GM21528 (cell line): Measurements from ENCODE around the gene CYTH1.

Source experiments
- ATAC-seq: cut with Tn5 transposase; IDR thresholded peaks from one replicate; pipeline ENCODE4 v1.9.1; 2021; ENCODE audit warnings: mild to moderate bottlenecking, moderate library complexity; ENCODE audit not compliant: unreplicated experiment, low FRiP score

Gene CYTH1

GRCh38 chr17:78738698-78739097 lies 43.4 kb downstream of the CYTH1 start:
- no peak for ATAC-seq

- ATAC-seq = no peak
Observed at GRCh38 chr17:78738278-78738677, 43.8 kb downstream of the CYTH1 start.

- ATAC-seq = no peak
Observed at GRCh38 chr17:78737332-78737731, 44.7 kb downstream of the CYTH1 start.

GRCh38 chr17:78736526-78737079 lies 45.5 kb downstream of the CYTH1 start:
- ATAC-seq = peak; percentile 44

- ATAC-seq = no peak
Observed at GRCh38 chr17:78735832-78736525, 46.1 kb downstream of the CYTH1 start.

GRCh38 chr17:78734793-78735641 lies 47.1 kb downstream of the CYTH1 start:
- no peak for ATAC-seq

- no peak for ATAC-seq
Observed at GRCh38 chr17:78732354-78732753, 49.7 kb downstream of the CYTH1 start.

GRCh38 chr17:78731904-78732303 lies 50.2 kb downstream of the CYTH1 start:
- ATAC-seq = no peak

GRCh38 chr17:78729641-78730040 lies 52.4 kb downstream of the CYTH1 start:
- ATAC-seq = no peak

GRCh38 chr17:78728495-78728894 lies 53.6 kb downstream of the CYTH1 start:
- ATAC-seq = no peak

- ATAC-seq = no peak
Observed at GRCh38 chr17:78727476-78728229, 54.4 kb downstream of the CYTH1 start.

- no peak for ATAC-seq
Observed at GRCh38 chr17:78727057-78727456, 55.0 kb downstream of the CYTH1 start.

- no peak for ATAC-seq
Observed at GRCh38 chr17:78726513-78726912, 55.6 kb downstream of the CYTH1 start.

- no peak for ATAC-seq
Observed at GRCh38 chr17:78725448-78726021, 56.5 kb downstream of the CYTH1 start.

- ATAC-seq = no peak
Observed at GRCh38 chr17:78724999-78725398, 57.1 kb downstream of the CYTH1 start.

- no peak for ATAC-seq
Observed at GRCh38 chr17:78724544-78724943, 57.5 kb downstream of the CYTH1 start.

- ATAC-seq = no peak
Observed at GRCh38 chr17:78723957-78724356, 58.1 kb downstream of the CYTH1 start.

- no peak for ATAC-seq
Observed at GRCh38 chr17:78723001-78723796, 58.9 kb downstream of the CYTH1 start.

- no peak for ATAC-seq
Observed at GRCh38 chr17:78722246-78722761, 59.8 kb downstream of the CYTH1 start.
